Muscle layer of duodenum (tissue), 2 donors: ENCODE data around the gene PGM2L1.

Experiments used
- H3K27ac ChIP-seq: one replicate; pipeline ENCODE4 v1.7.0; 2013; ENCODE audit warnings: mild to moderate bottlenecking, low read length
- H3K27me3 ChIP-seq: one replicate; pipeline ENCODE4 v1.7.0; 2013; ENCODE audit warnings: low read depth, mild to moderate bottlenecking, control low read depth, low read length
- H3K36me3 ChIP-seq, 2 donors: one replicate each; pipeline ENCODE4 v1.7.0; 2013; ENCODE audit warnings: low read length in 2 of 2, control low read depth in 1 of 2, mild to moderate bottlenecking in 1 of 2; ENCODE audit not compliant: insufficient read depth in 2 of 2, control insufficient read depth in 1 of 2
- H3K4me1 ChIP-seq, 2 donors: one replicate each; pipeline ENCODE4 v1.7.0; 2013; ENCODE audit warnings: low read length in 2 of 2, mild to moderate bottlenecking in 2 of 2, control low read depth in 1 of 2, moderate library complexity in 1 of 2; ENCODE audit not compliant: insufficient read depth in 2 of 2, control insufficient read depth in 1 of 2
- H3K4me3 ChIP-seq, 2 donors: one replicate each; pipeline ENCODE4 v1.7.0; 2013; ENCODE audit warnings: low read length in 2 of 2, low read depth in 1 of 2, mild to moderate bottlenecking in 1 of 2
- H3K9me3 ChIP-seq, 2 donors: one replicate each; pipeline ENCODE4 v1.7.0; 2013; ENCODE audit warnings: low read length in 2 of 2, control low read depth in 1 of 2, mild to moderate bottlenecking in 1 of 2; ENCODE audit not compliant: control insufficient read depth in 1 of 2
- donor health status: healthy.

PGM2L1 gene

DNA sequence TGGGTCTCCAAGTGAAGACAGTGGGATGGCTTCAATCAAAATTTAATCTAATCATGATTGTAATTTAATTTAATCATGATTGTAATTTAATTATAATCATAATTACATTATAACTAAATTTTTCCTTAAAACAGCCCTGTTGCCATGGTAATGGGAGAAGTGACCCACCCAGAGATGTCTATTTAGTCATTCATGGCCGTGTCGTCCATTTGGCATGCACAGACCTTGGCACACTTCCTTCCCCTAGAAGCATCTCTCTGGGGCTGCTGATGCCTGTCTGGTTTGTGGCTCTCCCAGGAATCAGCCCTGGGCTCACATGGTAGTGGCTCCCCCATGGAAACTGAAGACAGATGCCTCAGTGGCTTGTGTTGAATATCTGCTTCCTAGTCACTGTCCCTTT lies 113.8 kb downstream of the PGM2L1 start:
- Histone ChIP-seq H3K27me3 (no peaks in the 10 kb centered on the region), H3K4me3 (no peak overlapping the region), H3K36me3 (no peaks in the 10 kb centered on the region), H3K27ac (no peak overlapping the region), H3K9me3 (no peaks in the 10 kb centered on the region), H3K4me1 (no peaks in the 10 kb centered on the region)

- H3K27ac ChIP-seq, result no peak overlapping the region
- no peaks in the 10 kb centered on the region for H3K27me3 ChIP-seq
- no peaks in the 10 kb centered on the region for H3K9me3 ChIP-seq
- no peaks in the 10 kb centered on the region for H3K36me3 ChIP-seq
- H3K4me1 ChIP-seq, result no peaks in the 10 kb centered on the region
- no peak overlapping the region for H3K4me3 ChIP-seq
These were observed 114.6 kb downstream of the PGM2L1 start for GRCh38 chr11:74283580-74284180.

DNA sequence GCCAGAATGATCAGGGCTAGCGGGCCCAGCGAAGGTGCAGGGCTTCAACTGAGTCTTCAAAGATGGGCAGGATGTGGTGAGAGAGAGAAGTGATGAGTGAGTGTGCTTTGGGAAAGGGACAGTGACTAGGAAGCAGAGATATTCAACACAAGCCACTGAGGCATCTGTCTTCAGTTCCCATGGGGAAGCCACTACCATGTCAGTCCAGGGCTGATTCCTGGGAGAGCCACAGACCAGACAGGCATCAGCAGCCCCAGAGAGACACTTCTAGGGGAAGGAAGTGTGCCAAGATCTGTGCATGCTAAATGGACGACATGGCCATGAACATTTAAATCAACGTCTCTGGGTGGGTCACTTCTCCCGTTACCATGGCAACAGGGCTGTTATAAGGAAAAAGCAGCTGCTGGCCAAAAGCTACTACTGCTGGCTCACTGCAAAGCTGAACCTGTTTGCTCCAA lies 115.3 kb downstream of the PGM2L1 start:
- Histone ChIP-seq H3K27ac (no peak overlapping the region), H3K9me3 (no peaks in the 10 kb centered on the region), H3K4me1 (no peaks in the 10 kb centered on the region), H3K4me3 (no peak overlapping the region), H3K36me3 (no peaks in the 10 kb centered on the region), H3K27me3 (no peaks in the 10 kb centered on the region)

- no peaks in the 10 kb centered on the region for H3K9me3 ChIP-seq
- no peaks in the 10 kb centered on the region for H3K36me3 ChIP-seq
- no peaks in the 10 kb centered on the region for H3K4me1 ChIP-seq
- no peaks in the 10 kb centered on the region for H3K27me3 ChIP-seq
- no peak overlapping the region for H3K4me3 ChIP-seq
- no peak overlapping the region for H3K27ac ChIP-seq
These were observed 115.8 kb downstream of the PGM2L1 start for GRCh38 chr11:74282421-74282820.

GRCh38 chr11:74280494-74280893 lies 117.7 kb downstream of the PGM2L1 start:
- H3K9me3 ChIP-seq, result no peaks in the 10 kb centered on the region

More at GRCh38 chr11:74280494-74280893, 117.7 kb downstream of the PGM2L1 start:
- no peak overlapping the region for H3K27ac ChIP-seq
- H3K4me3 ChIP-seq, result no peak overlapping the region
- no peaks in the 10 kb centered on the region for H3K4me1 ChIP-seq
- no peaks in the 10 kb centered on the region for H3K36me3 ChIP-seq
- H3K27me3 ChIP-seq, result no peaks in the 10 kb centered on the region
